ENCODE results near the gene LYZL1.
"Not testable (repeated sequence)": the region's sequence is repeated elsewhere in the genome, so short reads cannot be mapped to it uniquely, and the experiment has no call there.

Gene LYZL1

GRCh38 chr10:29332061-29332760, 43.3 kb downstream of the LYZL1 start:
- DNase-seq (ENCODE audit: low spot score): no peak

- DNase-seq (ENCODE audit: low spot score): no peak
Observed at GRCh38 chr10:29332761-29333148, 43.9 kb downstream of the LYZL1 start.

GRCh38 chr10:29337526-29337925, 48.7 kb downstream of the LYZL1 start:
- not testable (repeated sequence) for DNase-seq (ENCODE audit: low spot score)

GRCh38 chr10:29343607-29344038, 54.8 kb downstream of the LYZL1 start:
- DNase-seq (ENCODE audit: low spot score): no peak

GRCh38 chr10:29344073-29344820, 55.4 kb downstream of the LYZL1 start:
- DNase-seq (ENCODE audit: low spot score): no peak

- no peak for DNase-seq (ENCODE audit: low spot score)
Observed at GRCh38 chr10:29345144-29345909, 56.5 kb downstream of the LYZL1 start.

- DNase-seq (ENCODE audit: low spot score): no peak
Observed at GRCh38 chr10:29345910-29346209, 57.0 kb downstream of the LYZL1 start.

- no peak for DNase-seq (ENCODE audit: low spot score)
Observed at GRCh38 chr10:29346296-29347001, 57.6 kb downstream of the LYZL1 start.

GRCh38 chr10:29348836-29349235, 60.0 kb downstream of the LYZL1 start:
- DNase-seq (ENCODE audit: low spot score): no peak

- DNase-seq (ENCODE audit: low spot score): no peak
Observed at GRCh38 chr10:29353305-29353704, 64.4 kb downstream of the LYZL1 start.

GRCh38 chr10:29353887-29354561, 65.2 kb downstream of the LYZL1 start:
- DNase-seq (ENCODE audit: low spot score): no peak

GRCh38 chr10:29355411-29355991, 66.6 kb downstream of the LYZL1 start:
- DNase-seq (ENCODE audit: low spot score): no peak

GRCh38 chr10:29356931-29357330, 68.1 kb downstream of the LYZL1 start:
- no peak for DNase-seq (ENCODE audit: low spot score)

- no peak for DNase-seq (ENCODE audit: low spot score)
Observed at GRCh38 chr10:29358010-29358616, 69.2 kb downstream of the LYZL1 start.

- DNase-seq (ENCODE audit: low spot score): not testable (repeated sequence)
Observed at GRCh38 chr10:29360215-29360853, 71.5 kb downstream of the LYZL1 start.

All from CD4-positive, alpha-beta T cell treated with Interleukin-15 for 4 hours (primary cell).